ENCODE results near the gene TEKT2.

TEKT2 gene

GRCh38 chr1:36086529-36087232 is 2.8 kb downstream of the TEKT2 start:
- no peak overlapping the region for H3K4me3 ChIP-seq (ENCODE audit: low read depth, low read length)
- no peak for DNase-seq (ENCODE audit: low read depth)

- no peak overlapping the region for H3K4me3 ChIP-seq (ENCODE audit: low read depth, low read length)
- no peak for DNase-seq (ENCODE audit: low read depth)
Measured at GRCh38 chr1:36087233-36088123, 3.6 kb downstream of the TEKT2 start.

DNA sequence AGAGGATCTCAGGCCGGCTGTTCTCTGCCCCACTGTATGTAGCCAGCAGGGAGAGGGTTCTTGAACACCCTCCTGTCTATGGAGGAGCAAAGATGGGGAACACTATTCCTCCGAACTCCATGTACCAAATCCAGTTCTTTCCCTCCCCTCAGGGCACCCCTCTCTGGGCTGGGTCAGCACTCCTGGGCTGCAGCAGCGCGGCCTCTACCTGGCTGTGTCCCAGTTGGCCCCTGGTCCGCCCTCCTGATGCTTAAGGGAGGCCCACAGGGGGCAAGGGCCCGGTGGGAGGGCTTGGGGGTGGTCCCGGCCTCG is 4.3 kb downstream of the TEKT2 start:
- DNase-seq (ENCODE audit: low read depth) = no peak
- peak overlapping the region; percentile 94 for H3K4me3 ChIP-seq (ENCODE audit: low read depth, low read length)

DNA sequence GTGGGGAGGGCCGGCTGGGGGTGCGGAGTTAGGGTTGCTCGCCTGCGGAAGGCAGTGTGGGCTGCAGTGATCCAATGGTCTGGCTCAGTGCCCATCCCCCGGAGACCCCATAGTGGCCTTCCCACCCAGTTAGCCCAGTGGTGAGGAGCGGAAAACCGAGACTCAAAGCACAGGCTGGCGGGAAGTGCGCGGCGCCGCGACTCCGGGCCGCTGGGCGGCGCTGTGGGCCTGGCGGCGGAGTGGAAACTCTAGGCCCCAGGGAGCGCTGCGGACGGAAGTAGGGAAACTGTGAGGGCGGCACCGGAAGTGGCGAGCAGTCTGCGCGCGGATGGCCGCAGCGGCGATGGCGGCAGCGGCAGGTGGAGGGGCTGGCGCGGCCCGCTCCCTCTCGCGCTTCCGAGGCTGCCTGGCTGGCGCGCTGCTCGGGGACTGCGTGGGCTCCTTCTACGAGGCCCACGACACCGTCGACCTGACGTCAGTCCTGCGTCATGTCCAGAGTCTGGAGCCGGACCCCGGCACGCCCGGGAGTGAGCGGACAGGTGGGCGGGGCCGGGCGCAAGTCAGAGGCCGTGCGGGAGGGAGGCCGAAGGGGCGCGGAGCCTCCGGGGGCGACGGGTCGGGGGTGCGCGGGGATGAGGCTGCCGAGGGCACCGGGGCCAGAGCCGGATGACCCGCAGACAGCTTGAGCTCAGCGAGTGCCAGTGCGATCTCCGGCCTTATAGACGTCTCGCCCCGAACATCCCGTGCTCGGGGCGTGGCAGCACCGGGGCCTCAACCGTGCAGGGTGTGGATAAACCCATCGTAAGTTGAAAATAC is 4.9 kb downstream of the TEKT2 start, which contains the start of gene ADPRS:
ADPRS (plus strand) TSS at position 316 of the 816 bp plus-strand sequence; CDS start at position 329, 13 bp downstream.
- peak within 1 kb of the TSS; percentile 94 for H3K4me3 ChIP-seq (ENCODE audit: low read depth, low read length)
- peak; percentile 69 for DNase-seq (ENCODE audit: low read depth)

DNA sequence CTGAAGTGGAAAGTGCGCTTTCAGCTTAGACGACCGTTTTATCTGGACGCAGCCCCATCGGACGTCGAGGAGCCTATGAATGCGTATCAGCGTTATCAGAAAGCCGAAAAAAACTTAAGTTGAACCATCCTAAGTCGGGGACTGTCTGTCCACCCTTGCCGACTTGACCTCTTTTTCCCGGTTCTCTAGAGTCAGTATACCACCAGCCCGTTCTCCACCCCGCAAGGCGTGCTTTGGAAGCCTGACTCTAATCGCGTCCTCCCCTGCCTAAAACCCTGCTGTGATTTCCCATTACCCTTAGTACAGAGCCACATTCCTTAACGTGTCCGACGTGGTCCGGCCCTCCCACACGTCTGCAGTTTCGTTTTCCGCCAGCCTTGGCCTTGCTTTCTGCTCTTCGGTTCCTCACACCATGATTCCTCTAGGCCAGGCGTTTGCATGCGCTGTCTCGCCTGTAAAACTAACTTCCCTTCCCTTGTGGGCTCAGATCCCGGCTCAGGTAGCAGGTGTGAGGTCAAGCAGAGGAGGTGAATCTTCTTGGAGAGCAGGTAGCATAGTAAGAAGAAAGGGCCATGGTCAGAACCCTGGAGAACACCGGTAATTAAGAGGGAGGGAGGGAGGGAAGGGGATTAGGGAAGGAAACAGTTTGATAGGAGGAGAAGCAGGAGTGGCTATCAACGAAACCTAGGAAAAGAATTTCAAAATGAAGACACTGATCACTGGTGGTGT is 5.7 kb downstream of the TEKT2 start:
- H3K4me3 ChIP-seq (ENCODE audit: low read depth, low read length) = peak overlapping the region; percentile 94
- no peak for DNase-seq (ENCODE audit: low read depth)

DNA sequence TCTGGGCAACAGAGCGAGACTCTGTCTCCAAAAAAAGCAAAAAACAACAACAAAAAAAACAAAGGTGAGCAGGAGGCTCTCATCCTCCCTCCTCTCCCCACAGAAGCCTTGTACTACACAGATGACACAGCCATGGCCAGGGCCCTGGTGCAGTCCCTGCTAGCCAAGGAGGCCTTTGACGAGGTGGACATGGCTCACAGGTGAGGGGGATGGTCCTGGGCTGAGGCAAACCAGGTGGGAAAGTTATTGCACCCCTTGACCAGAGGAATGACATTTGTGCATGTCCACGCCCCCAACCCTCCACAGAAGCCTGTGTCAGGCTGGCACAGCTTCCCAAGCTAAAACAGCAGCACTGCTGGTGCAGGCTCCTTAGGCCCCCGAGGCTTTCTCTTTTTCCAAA is 7.2 kb downstream of the TEKT2 start:
- H3K4me3 ChIP-seq (ENCODE audit: low read depth, low read length) = no peak overlapping the region
- DNase-seq (ENCODE audit: low read depth) = no peak

DNA sequence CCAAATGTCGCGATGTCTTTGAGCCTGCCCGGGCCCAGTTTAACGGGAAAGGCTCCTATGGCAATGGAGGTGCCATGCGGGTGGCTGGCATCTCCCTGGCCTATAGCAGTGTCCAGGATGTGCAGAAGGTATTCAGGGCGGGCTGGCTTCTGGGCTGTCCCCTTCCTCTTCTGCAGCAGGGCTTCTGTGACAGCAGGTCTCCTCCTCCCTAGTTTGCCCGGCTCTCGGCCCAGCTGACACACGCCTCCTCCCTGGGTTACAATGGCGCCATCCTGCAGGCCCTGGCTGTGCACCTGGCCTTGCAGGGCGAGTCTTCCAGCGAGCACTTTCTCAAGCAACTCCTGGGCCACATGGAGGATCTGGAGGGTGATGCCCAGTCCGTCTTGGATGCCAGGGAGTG is 7.8 kb downstream of the TEKT2 start:
- no peak overlapping the region for H3K4me3 ChIP-seq (ENCODE audit: low read depth, low read length)
- no peak for DNase-seq (ENCODE audit: low read depth)

GRCh38 chr1:36092166-36092797 is 8.4 kb downstream of the TEKT2 start:
- no peak for DNase-seq (ENCODE audit: low read depth)
- no peak overlapping the region for H3K4me3 ChIP-seq (ENCODE audit: low read depth, low read length)

- no peak for DNase-seq (ENCODE audit: low read depth)
Measured at GRCh38 chr1:36092798-36093185, 8.9 kb downstream of the TEKT2 start.

GRCh38 chr1:36093226-36093625 is 9.3 kb downstream of the TEKT2 start:
- H3K4me3 ChIP-seq (ENCODE audit: low read depth, low read length) = no peak overlapping the region
- DNase-seq (ENCODE audit: low read depth) = no peak

More at GRCh38 chr1:36092798-36093185, 8.9 kb downstream of the TEKT2 start:
- no peak overlapping the region for H3K4me3 ChIP-seq (ENCODE audit: low read depth, low read length)

DNA sequence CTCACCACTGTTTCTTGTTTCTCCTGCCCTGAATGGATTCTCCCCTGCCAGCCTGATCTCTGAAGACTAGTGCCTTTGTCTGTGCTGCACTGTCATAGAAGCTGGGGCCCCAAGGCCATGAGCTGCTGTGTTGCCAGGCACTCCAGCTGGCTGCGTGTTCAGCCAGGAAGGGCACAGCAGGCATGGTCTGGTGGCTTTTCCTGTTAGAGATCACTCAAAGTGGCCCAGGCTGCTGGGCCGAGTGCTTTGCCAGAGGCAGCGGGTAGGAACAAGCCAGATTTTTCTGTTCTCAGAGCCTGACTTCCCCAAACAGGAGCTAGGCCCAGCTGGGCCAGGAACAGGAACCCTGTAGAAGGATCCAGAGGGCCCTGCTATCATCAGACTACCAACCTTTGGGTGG is 10.0 kb downstream of the TEKT2 start:
- H3K4me3 ChIP-seq (ENCODE audit: low read depth, low read length) = no peak overlapping the region
- no peak for DNase-seq (ENCODE audit: low read depth)

DNA sequence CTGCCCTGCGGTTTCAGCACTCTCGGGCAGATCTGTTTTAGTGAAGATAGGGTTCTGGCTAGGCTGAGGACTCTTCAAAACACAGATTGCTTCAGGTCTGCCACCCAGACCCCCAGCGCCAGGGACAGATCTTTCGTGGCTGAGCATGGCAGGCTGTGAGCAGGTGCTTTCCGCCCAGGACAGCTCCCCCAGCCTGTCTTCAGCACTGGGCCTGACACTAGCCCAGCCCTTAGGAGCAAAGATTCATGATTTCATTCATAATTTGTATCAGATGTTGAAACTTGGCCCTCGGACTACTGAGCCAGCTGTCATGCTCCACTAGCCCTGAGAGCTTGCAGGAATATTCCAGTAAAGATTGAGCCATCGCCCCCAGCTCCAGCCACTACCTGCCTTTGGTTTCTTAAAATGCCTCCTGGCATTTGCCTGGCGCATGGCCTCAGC is 10.7 kb downstream of the TEKT2 start:
- DNase-seq (ENCODE audit: low read depth) = no peak
- no peak overlapping the region for H3K4me3 ChIP-seq (ENCODE audit: low read depth, low read length)

DNA sequence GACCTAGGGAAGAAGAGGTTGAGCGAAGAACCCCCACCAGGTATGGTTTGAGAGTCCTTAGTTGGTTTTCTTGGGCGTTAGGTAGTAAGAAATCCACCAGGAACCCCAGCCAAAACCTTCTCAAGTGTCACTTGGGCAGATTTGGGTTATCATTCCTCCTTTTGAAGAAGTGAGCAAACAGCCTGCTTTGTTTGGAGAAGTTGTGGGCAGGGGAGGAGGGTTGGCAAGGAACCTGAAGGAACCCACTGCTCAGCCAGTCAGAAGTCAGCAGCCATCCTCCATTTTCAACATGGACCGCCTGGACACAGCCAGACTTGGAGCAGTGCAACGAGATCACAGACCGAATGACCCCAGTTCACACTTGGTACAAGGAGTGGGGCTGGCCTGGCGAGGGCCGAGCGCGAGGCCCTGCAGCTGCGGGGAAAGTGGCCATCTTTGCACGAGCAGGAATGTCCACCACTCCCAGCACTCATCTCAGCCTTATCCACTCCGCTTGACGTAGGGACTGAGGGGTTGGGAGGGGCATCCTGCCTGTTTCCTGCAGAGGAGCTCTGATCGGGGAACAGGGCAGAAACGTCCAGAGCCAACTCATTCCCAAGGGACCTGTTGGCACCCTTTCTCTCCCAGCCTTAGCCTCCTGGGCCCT is 12.0 kb downstream of the TEKT2 start:
- H3K4me3 ChIP-seq (ENCODE audit: low read depth, low read length) = no peak overlapping the region
- no peak for DNase-seq (ENCODE audit: low read depth)

- DNase-seq (ENCODE audit: low read depth) = no peak
- H3K4me3 ChIP-seq (ENCODE audit: low read depth, low read length) = no peak overlapping the region
Measured at GRCh38 chr1:36096500-36097432, 12.9 kb downstream of the TEKT2 start.

DNA sequence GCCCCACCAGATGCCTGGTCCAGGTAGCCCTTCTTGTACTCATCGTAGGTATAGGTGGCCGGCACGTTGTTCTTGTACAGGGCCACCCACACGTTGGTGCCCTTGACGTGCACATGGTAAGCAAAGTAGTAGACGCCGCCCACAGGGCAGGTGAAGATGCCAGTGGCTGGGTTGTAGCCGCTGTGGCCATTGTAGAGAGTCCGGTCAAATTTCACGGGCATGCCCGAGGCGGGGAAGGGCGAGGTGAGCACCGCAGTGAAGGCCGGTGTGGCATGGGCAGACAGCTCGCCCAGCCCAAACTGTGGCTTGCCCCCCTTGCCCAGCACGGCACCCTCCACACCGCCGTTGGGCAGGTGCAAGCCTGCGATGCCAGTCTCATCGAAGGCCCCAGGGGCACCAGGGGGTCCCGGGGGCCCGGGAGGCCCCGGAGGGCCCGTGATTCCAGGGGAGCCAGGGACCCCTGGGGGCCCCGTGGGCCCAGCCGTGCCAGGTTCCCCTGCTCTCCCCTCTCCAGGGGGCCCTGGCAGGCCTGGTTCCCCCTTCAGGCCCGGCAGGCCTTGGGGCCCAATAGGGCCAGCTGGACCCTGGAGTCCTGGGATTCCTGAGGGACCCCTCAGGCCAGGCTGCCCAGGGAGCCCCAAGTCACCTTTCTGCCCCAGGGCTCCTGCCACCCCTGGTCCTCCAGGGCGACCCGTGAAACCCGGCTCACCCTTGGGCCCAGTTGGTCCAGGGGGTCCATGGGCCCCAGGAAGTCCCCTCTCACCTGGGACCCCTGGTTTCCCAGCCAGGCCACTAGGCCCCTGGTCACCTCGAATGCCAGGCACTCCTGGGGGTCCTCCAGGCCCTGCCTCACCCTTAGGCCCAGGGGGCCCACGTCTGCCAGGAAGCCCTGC is 14.0 kb downstream of the TEKT2 start:
- DNase-seq (ENCODE audit: low read depth) = no peak
- no peak overlapping the region for H3K4me3 ChIP-seq (ENCODE audit: low read depth, low read length)

DNA sequence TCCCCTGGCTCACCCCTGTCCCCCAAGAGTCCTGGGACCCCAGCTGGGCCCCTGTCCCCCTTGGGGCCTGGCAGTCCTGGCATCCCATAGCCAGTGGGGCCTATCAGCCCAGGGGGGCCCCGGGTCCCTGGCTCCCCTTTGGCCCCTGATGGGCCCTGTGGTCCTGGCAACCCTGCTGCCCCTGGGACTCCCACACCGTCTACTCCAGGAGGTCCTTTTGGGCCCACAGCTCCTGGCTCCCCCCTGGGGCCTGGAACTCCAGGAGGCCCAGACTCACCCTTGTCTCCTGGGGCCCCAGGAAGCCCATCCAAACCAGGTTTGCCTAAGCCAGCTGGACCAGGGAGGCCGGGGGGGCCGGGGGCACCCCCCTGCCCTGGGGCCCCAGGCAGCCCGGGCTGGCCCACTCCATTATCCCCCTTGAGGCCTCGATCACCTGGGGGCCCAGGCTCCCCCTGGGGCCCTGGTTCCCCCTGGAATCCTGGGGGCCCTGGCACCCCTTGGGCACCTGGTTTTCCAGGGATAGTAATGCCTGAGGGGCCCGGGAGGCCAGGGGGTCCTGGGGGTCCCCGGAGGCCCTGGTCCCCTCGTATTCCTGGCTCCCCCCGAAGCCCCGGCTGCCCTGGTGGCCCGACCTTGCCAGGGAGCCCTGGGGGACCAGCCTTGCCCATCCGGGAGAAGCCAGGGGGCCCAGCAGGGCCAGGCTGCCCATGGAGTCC is 14.9 kb downstream of the TEKT2 start:
- H3K4me3 ChIP-seq (ENCODE audit: low read depth, low read length) = no peak overlapping the region
- no peak for DNase-seq (ENCODE audit: low read depth)
